ENCODE results near the gene WDR74. TPM values are rescaled to one million over a fixed set of nuclear protein-coding genes. Genes with fewer than 3 reads are reported as not detected.
"Not testable (repeated sequence)": the region's sequence is repeated elsewhere in the genome, so short reads cannot be mapped to it uniquely, and the experiment has no call there.

Gene WDR74
- total RNA-seq, 2 experiments from 2014 or later, result 82.9 to 83.9 TPM

GRCh38 chr11:62844154-62844553 is 4.8 kb upstream of the WDR74 start:
- no peaks in the 10 kb centered on the region for H3K27me3 Mint-ChIP-seq
- no peaks in the 10 kb centered on the region for H3K9me3 Mint-ChIP-seq (ENCODE audit: low read depth)
- peaks cover 9% of the 10 kb centered on the region for H3K4me1 Mint-ChIP-seq
- no peak for ATAC-seq
- H3K27ac Mint-ChIP-seq, result no peak overlapping the region
- no peak for DNase-seq
- H3K4me3 Mint-ChIP-seq, result no peak overlapping the region
- peaks cover 5% of the 10 kb centered on the region for H3K36me3 Mint-ChIP-seq
- CTCF ChIA-PET, result interaction anchor here (1.9 to 2.0 kb wide), 2 partner anchors 11 to 58 kb away, joined by 9 to 13 read pairs; no protein-coding TSS in a partner anchor

- Mint-ChIP-seq H3K4me1 (peaks cover 13% of the 10 kb centered on the region), H3K36me3 (peaks cover 2% of the 10 kb centered on the region), H3K9me3 (ENCODE audit: low read depth) (no peaks in the 10 kb centered on the region), H3K4me3 (no peak overlapping the region), H3K27ac (no peak overlapping the region), H3K27me3 (no peaks in the 10 kb centered on the region)
- DNase-seq (no peak), ATAC-seq (no peak)
- CTCF ChIA-PET, result interaction anchor here (1.5 to 2.0 kb wide), 3 partner anchors 9 to 57 kb away, joined by 3 to 13 read pairs (median 9); no protein-coding TSS in a partner anchor
Observed at GRCh38 chr11:62843466-62843865, 4.1 kb upstream of the WDR74 start.

GRCh38 chr11:62842891-62843290 is 3.5 kb upstream of the WDR74 start:
- CTCF ChIA-PET, result interaction anchor here (1.0 to 2.0 kb wide), 4 partner anchors 9 to 57 kb away, joined by 3 to 13 read pairs (median 6); partner anchors contain the start of gene SLC3A2

GRCh38 chr11:62842171-62842741 is 2.9 kb upstream of the WDR74 start:
- CTCF ChIA-PET, result interaction anchor here (1.0 to 2.0 kb wide), 5 partner anchors 10 to 56 kb away, joined by 3 to 13 read pairs (median 3); partner anchors contain the start of gene SLC3A2
- DNase-seq, result peak; percentile 72
- H3K4me3 Mint-ChIP-seq, result no peak overlapping the region
- H3K36me3 Mint-ChIP-seq, result peaks cover 7% of the 10 kb centered on the region
- H3K27me3 Mint-ChIP-seq, result no peaks in the 10 kb centered on the region
- ATAC-seq, result no peak
- H3K9me3 Mint-ChIP-seq (ENCODE audit: low read depth), result no peaks in the 10 kb centered on the region
- peaks cover 20% of the 10 kb centered on the region for H3K4me1 Mint-ChIP-seq
- no peak overlapping the region for H3K27ac Mint-ChIP-seq

More at GRCh38 chr11:62842891-62843290, 3.5 kb upstream of the WDR74 start:
- H3K27ac Mint-ChIP-seq; ATAC-seq; DNase-seq; H3K36me3 Mint-ChIP-seq; H3K27me3 Mint-ChIP-seq; H3K4me3 Mint-ChIP-seq; H3K9me3 Mint-ChIP-seq (ENCODE audit: low read depth): not testable (repeated sequence)
- peaks cover 15% of the 10 kb centered on the region for H3K4me1 Mint-ChIP-seq

- Mint-ChIP-seq H3K9me3 (ENCODE audit: low read depth) (no peaks in the 10 kb centered on the region), H3K4me3 (no peak overlapping the region), H3K36me3 (peaks cover 8% of the 10 kb centered on the region), H3K27me3 (no peaks in the 10 kb centered on the region), H3K4me1 (peaks cover 21% of the 10 kb centered on the region), H3K27ac (no peak overlapping the region)
- peak; percentile 70 for ATAC-seq
- peak; percentile 91 for DNase-seq
- CTCF ChIA-PET, result interaction anchor here (0.6 to 2.9 kb wide), 11 partner anchors 14 to 997 kb away, joined by 3 to 41 read pairs (median 4); partner anchors contain the start of genes HNRNPUL2, MARK2, SLC3A2 and TMEM179B
Observed at GRCh38 chr11:62841361-62842170, 2.2 kb upstream of the WDR74 start.

- Mint-ChIP-seq H3K4me1 (peaks cover 23% of the 10 kb centered on the region), H3K36me3 (peaks cover 11% of the 10 kb centered on the region)
- H3K4me3 Mint-ChIP-seq; H3K9me3 Mint-ChIP-seq (ENCODE audit: low read depth); H3K27me3 Mint-ChIP-seq; H3K27ac Mint-ChIP-seq: not testable (repeated sequence)
- DNase-seq (peak; percentile 86), ATAC-seq (peak; percentile 13)
- CTCF ChIA-PET, result interaction anchor here (0.6 to 2.9 kb wide), 11 partner anchors 14 to 998 kb away, joined by 3 to 41 read pairs (median 4); partner anchors contain the start of genes HNRNPUL2, MARK2, SLC3A2 and TMEM179B
Observed at GRCh38 chr11:62840721-62841360, 1.5 kb upstream of the WDR74 start.

- ATAC-seq (no peak), DNase-seq (no peak)
- no peak overlapping the region for H3K4me3 Mint-ChIP-seq
- H3K9me3 Mint-ChIP-seq (ENCODE audit: low read depth), result no peaks in the 10 kb centered on the region
- H3K36me3 Mint-ChIP-seq, result peaks cover 26% of the 10 kb centered on the region
- H3K4me1 Mint-ChIP-seq, result peaks cover 42% of the 10 kb centered on the region
- CTCF ChIA-PET, result no interaction called here
- H3K27me3 Mint-ChIP-seq, result no peaks in the 10 kb centered on the region
- H3K27ac Mint-ChIP-seq, result no peak overlapping the region
Observed at GRCh38 chr11:62835336-62835735, 4.1 kb downstream of the WDR74 start.

- Mint-ChIP-seq H3K4me1 (peaks cover 36% of the 10 kb centered on the region), H3K27me3 (no peaks in the 10 kb centered on the region), H3K36me3 (peaks cover 25% of the 10 kb centered on the region), H3K27ac (peak within 1 kb of the TSS; percentile 98), H3K4me3 (peak within 1 kb of the TSS; percentile 86), H3K9me3 (ENCODE audit: low read depth) (no peaks in the 10 kb centered on the region)
- ATAC-seq, result no peak
- CTCF ChIA-PET, result interaction anchor here (0.8 to 3.1 kb wide), 6 partner anchors 42 to 105 kb away, joined by 3 to 22 read pairs (median 3); partner anchors contain the start of genes HNRNPUL2 and TMEM179B
- DNase-seq, result peak; percentile 54
Observed at GRCh38 chr11:62832336-62833234, 6.8 kb downstream of the WDR74 start, which contains the start of gene TEX54. TEX54 (minus strand) TSS chr11:62832841.

- Mint-ChIP-seq H3K4me1 (peaks cover 34% of the 10 kb centered on the region), H3K27ac (peak within 1 kb of the TSS; percentile 98), H3K36me3 (peaks cover 27% of the 10 kb centered on the region), H3K9me3 (ENCODE audit: low read depth) (no peaks in the 10 kb centered on the region), H3K4me3 (peak within 1 kb of the TSS; percentile 86), H3K27me3 (no peaks in the 10 kb centered on the region)
- peak; percentile 100 for DNase-seq
- CTCF ChIA-PET, result interaction anchor here (0.8 to 3.1 kb wide), 6 partner anchors 41 to 104 kb away, joined by 3 to 22 read pairs (median 4); partner anchors contain the start of genes HNRNPUL2 and TMEM179B
- peak; percentile 91 for ATAC-seq
Observed at GRCh38 chr11:62831520-62832335, 7.7 kb downstream of the WDR74 start, which contains the start of gene STX5. STX5 (minus strand) TSS chr11:62832051; CDS start chr11:62831243, 808 bp downstream.

- Mint-ChIP-seq H3K4me3 (peak overlapping the region; percentile 86), H3K9me3 (ENCODE audit: low read depth) (no peaks in the 10 kb centered on the region), H3K36me3 (peaks cover 23% of the 10 kb centered on the region), H3K27me3 (no peaks in the 10 kb centered on the region), H3K27ac (peak overlapping the region; percentile 98), H3K4me1 (peaks cover 30% of the 10 kb centered on the region)
- ATAC-seq (no peak), DNase-seq (no peak)
- CTCF ChIA-PET, result interaction anchor here (0.8 to 4.3 kb wide), 3 partner anchors 40 to 50 kb away, joined by 3 to 28 read pairs (median 4); partner anchors contain the start of gene TMEM179B
Observed at GRCh38 chr11:62830904-62831519, 8.4 kb downstream of the WDR74 start.

- not testable (repeated sequence) for ATAC-seq; DNase-seq; H3K27me3 Mint-ChIP-seq; H3K27ac Mint-ChIP-seq; H3K4me3 Mint-ChIP-seq; H3K9me3 Mint-ChIP-seq (ENCODE audit: low read depth)
- Mint-ChIP-seq H3K4me1 (peaks cover 29% of the 10 kb centered on the region), H3K36me3 (peaks cover 30% of the 10 kb centered on the region)
- CTCF ChIA-PET, result interaction anchor here (1.0 to 4.3 kb wide), 6 partner anchors 22 to 236 kb away, joined by 3 to 28 read pairs (median 4); partner anchors contain the start of genes SLC3A2, TMEM179B and TUT1
Observed at GRCh38 chr11:62828130-62828529, 11.3 kb downstream of the WDR74 start.
